Gastrocnemius medialis (tissue), 4 donors: ENCODE measurements around the gene MOCS2. TPM values are rescaled to one million over a fixed set of nuclear protein-coding genes. Genes with fewer than 3 reads are reported as not detected.

Source experiments
- ATAC-seq, 2 donors: fragments of 150-250 bp; one replicate each; pipeline ENCODE4 v1.9.1; 2016
- DNase-seq, 2 donors: peaks; one replicate each; pipeline ENCODE4 v3.0.0-alpha.2; 2019
- H3K27ac ChIP-seq, 4 donors: fragments of 200-600 bp; sonication (generic); 1 replicate in 1 of 4; 2 replicates in 3 of 4; pipeline ENCODE4 v1.5.1; 2016 to 2018; ENCODE audit warnings: mild to moderate bottlenecking in 2 of 4, moderate library complexity in 1 of 4
- H3K27me3 ChIP-seq, 3 donors: fragments of 200-600 bp; sonication (generic) in 2 of 3; 1 replicate in 1 of 3; 2 replicates in 2 of 3; pipeline versions ENCODE4 v1.5.1 to v1.6.0; 2016 to 2019; ENCODE audit warnings: mild to moderate bottlenecking in 1 of 3, moderate library complexity in 1 of 3
- H3K36me3 ChIP-seq, 2 donors: fragments of 200-600 bp; sonication (generic) in 1 of 2; one replicate each; pipeline ENCODE4 v1.5.1; 2017 to 2018
- H3K4me1 ChIP-seq, 2 donors: fragments of 200-600 bp; sonication (generic) in 1 of 2; one replicate each; pipeline ENCODE4 v1.5.1; 2016 to 2017; ENCODE audit warnings: mild to moderate bottlenecking in 2 of 2
- H3K4me3 ChIP-seq, 4 donors: fragments of 200-600 bp; sonication (generic) in 3 of 4; 1 replicate in 1 of 4; 2 replicates in 3 of 4; pipeline ENCODE4 v1.5.1; 2016 to 2019; ENCODE audit warnings: mild to moderate bottlenecking in 2 of 4
- H3K9me3 ChIP-seq, 3 donors: fragments of 200-600 bp; sonication (generic) in 2 of 3; 1 replicate in 1 of 3; 2 replicates in 2 of 3; pipeline ENCODE4 v1.5.1; 2016 to 2019
- CTCF ChIP-seq, 5 experiments: fragments of 450-650 bp in 3 of 5; fragments of 200-600 bp in 2 of 5; sonication (generic) in 2 of 5; IDR thresholded peaks in 4 of 5; conservative IDR thresholded peaks in 1 of 5; 1 replicate in 4 of 5; 2 replicates in 1 of 5; pipeline ENCODE4 v1.5.1; 2016 to 2019; ENCODE audit warnings: antibody characterized with exemption in 5 of 5, mild to moderate bottlenecking in 3 of 5, moderate library complexity in 3 of 5
- POLR2A ChIP-seq, 2 donors: fragments of 450-650 bp; IDR thresholded peaks; one replicate each; pipeline ENCODE4 v1.6.1; 2017; ENCODE audit warnings: antibody characterized with exemption in 2 of 2, mild to moderate bottlenecking in 2 of 2, moderate library complexity in 2 of 2
- in situ Hi-C, 4 donors: fragments of 200-750 bp; cut with MboI; loops; one replicate each; pipeline versions ENCODE4 v1.15.0 to v1.8.0; 2017; ENCODE audit warnings: low sequenced_read_pairs in 4 of 4
- intact Hi-C: fragments of 100-400 bp; cut with DNase I; formaldehyde crosslinking; loops from one replicate; pipeline ENCODE4 v1.15.1; 2023; ENCODE audit warnings: low total_unique reads
- total RNA-seq, 4 donors: library from RNA; depleted of rRNA; stranded (reverse); fragments of >200 nt; gene quantifications; one replicate each; pipeline versions ENCODE4 v1.1.0 to v1.2.3, GENCODE V29; 2016

Gene MOCS2
- total RNA-seq, 4 donors from 2014 or later: 32.0 to 58.6 (median 53.1) TPM

- intact Hi-C loops (no loop called here), in situ Hi-C loops (no loop called here)
- DNase-seq (no peak), ATAC-seq (no peak)
- Histone ChIP-seq H3K4me3 (no peak overlapping the region), H3K9me3 (no peaks in the 10 kb centered on the region), H3K36me3 (no peaks in the 10 kb centered on the region), H3K27ac (no peak overlapping the region), H3K27me3 (no peaks in the 10 kb centered on the region), H3K4me1 (no peaks in the 10 kb centered on the region)
- no peak for TF ChIP-seq CTCF (IDR thresholded peaks at IDR 0.05 in 4 of 5, conservative IDR thresholded peaks at IDR 0.05 in 1 of 5)
Observed at GRCh38 chr5:53128481-53128880, 18.9 kb upstream of the MOCS2 start.

- DNase-seq (no peak), ATAC-seq (no peak)
- intact Hi-C loops: no loop called here
- TF ChIP-seq POLR2A (IDR thresholded peaks at IDR 0.05): no peak
- no peak for TF ChIP-seq CTCF (IDR thresholded peaks at IDR 0.05 in 4 of 5, conservative IDR thresholded peaks at IDR 0.05 in 1 of 5)
- Histone ChIP-seq H3K36me3 (no peaks in the 10 kb centered on the region), H3K27me3 (no peaks in the 10 kb centered on the region), H3K4me3 (no peak overlapping the region), H3K9me3 (no peaks in the 10 kb centered on the region), H3K4me1 (no peaks in the 10 kb centered on the region), H3K27ac (no peak overlapping the region)
- in situ Hi-C loops: no loop called here
Observed at GRCh38 chr5:53127107-53127506, 17.6 kb upstream of the MOCS2 start.

GRCh38 chr5:53126521-53126920 lies 17.0 kb upstream of the MOCS2 start:
- Histone ChIP-seq H3K4me1 (no peaks in the 10 kb centered on the region), H3K4me3 (no peak overlapping the region), H3K36me3 (no peaks in the 10 kb centered on the region), H3K27ac (no peak overlapping the region), H3K27me3 (no peaks in the 10 kb centered on the region), H3K9me3 (no peaks in the 10 kb centered on the region)
- no peak for DNase-seq
- TF ChIP-seq CTCF (IDR thresholded peaks at IDR 0.05 in 4 of 5, conservative IDR thresholded peaks at IDR 0.05 in 1 of 5): no peak
- TF ChIP-seq POLR2A (IDR thresholded peaks at IDR 0.05): no peak
- intact Hi-C loops (no loop called here), in situ Hi-C loops (no loop called here)
- ATAC-seq: no peak

DNA sequence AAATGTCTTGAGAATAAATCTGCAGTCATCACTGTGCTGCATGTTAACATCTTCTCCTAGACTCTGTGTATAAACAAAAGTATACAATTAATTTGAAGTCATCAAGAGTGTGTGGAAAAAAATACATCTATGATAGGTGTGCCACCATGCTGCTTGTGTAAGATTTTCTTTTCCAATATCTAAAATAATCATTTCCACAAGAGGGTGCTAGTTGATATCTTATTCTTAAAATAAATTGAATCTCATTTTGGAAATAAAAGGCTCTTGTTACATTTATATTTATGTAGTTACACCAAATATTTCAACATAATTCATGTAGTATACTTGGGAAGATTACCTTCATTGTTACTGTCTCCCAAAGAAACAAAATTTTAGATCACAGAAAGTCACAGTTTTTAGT lies 14.1 kb upstream of the MOCS2 start:
- Histone ChIP-seq H3K27ac (no peak overlapping the region), H3K36me3 (no peaks in the 10 kb centered on the region), H3K27me3 (no peaks in the 10 kb centered on the region), H3K4me3 (no peak overlapping the region), H3K4me1 (no peaks in the 10 kb centered on the region), H3K9me3 (no peaks in the 10 kb centered on the region)
- no peak for DNase-seq
- intact Hi-C loops (no loop called here), in situ Hi-C loops (no loop called here)
- ATAC-seq: no peak
- TF ChIP-seq CTCF (IDR thresholded peaks at IDR 0.05 in 4 of 5, conservative IDR thresholded peaks at IDR 0.05 in 1 of 5) (peak in 1 of 5 experiments; percentile 20), POLR2A (IDR thresholded peaks at IDR 0.05) (no peak)

- TF ChIP-seq CTCF (IDR thresholded peaks at IDR 0.05 in 4 of 5, conservative IDR thresholded peaks at IDR 0.05 in 1 of 5): no peak
- no peak for TF ChIP-seq POLR2A (IDR thresholded peaks at IDR 0.05)
- in situ Hi-C loops: no loop called here
Observed at GRCh38 chr5:53120165-53120564, 10.6 kb upstream of the MOCS2 start.

More at GRCh38 chr5:53120165-53120564, 10.6 kb upstream of the MOCS2 start:
- H3K4me3 ChIP-seq: no peak overlapping the region
- no peaks in the 10 kb centered on the region for H3K27me3 ChIP-seq
- no peak overlapping the region for H3K27ac ChIP-seq
- intact Hi-C loops: no loop called here
- H3K4me1 ChIP-seq: no peaks in the 10 kb centered on the region
- no peaks in the 10 kb centered on the region for H3K36me3 ChIP-seq
- no peak for DNase-seq
- H3K9me3 ChIP-seq: no peaks in the 10 kb centered on the region
- ATAC-seq: no peak
